Esophagus squamous epithelium (tissue), 4 donors: ENCODE data around the gene C15orf61.

Experiments
- POLR2A ChIP-seq, 4 donors: fragments of 450-650 bp; IDR thresholded peaks; one replicate each; pipeline ENCODE4 v1.6.1; 2017; ENCODE audit warnings: antibody characterized with exemption in 4 of 4, mild to moderate bottlenecking in 4 of 4, moderate library complexity in 3 of 4
- TF ChIP-seq, protein P1 (sequence below), 6 experiments: fragments of 450-650 bp in 4 of 6; fragments of 200-600 bp in 2 of 6; sonication (generic) in 2 of 6; IDR thresholded peaks; one replicate each; pipeline ENCODE4 v1.5.1; 2016 to 2019; ENCODE audit warnings: antibody characterized with exemption in 6 of 6, mild to moderate bottlenecking in 4 of 6, moderate library complexity in 4 of 6

DNA sequence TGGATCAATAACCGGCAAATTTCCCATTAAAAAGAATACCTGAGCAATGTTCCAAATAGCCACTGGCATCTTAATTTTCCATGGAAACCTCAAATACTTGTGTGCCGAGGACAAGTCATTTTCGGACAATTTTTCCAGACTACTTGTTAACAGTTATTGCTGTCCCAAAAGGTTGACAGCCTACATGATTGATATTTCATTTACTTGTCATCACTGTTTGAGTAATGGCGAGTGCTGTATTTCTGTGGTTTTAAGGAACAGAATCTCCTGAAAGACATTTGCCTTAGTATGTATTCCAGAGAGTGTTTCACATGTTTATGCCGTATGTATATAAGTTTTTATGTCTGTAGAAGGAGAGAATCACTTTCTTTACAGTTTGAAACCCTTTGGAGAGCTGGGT is 58.2 kb downstream of the C15orf61 start:
- TF ChIP-seq, protein P1, sequence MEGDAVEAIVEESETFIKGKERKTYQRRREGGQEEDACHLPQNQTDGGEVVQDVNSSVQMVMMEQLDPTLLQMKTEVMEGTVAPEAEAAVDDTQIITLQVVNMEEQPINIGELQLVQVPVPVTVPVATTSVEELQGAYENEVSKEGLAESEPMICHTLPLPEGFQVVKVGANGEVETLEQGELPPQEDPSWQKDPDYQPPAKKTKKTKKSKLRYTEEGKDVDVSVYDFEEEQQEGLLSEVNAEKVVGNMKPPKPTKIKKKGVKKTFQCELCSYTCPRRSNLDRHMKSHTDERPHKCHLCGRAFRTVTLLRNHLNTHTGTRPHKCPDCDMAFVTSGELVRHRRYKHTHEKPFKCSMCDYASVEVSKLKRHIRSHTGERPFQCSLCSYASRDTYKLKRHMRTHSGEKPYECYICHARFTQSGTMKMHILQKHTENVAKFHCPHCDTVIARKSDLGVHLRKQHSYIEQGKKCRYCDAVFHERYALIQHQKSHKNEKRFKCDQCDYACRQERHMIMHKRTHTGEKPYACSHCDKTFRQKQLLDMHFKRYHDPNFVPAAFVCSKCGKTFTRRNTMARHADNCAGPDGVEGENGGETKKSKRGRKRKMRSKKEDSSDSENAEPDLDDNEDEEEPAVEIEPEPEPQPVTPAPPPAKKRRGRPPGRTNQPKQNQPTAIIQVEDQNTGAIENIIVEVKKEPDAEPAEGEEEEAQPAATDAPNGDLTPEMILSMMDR (IDR thresholded peaks at IDR 0.05): no peak
- no peak for TF ChIP-seq POLR2A (IDR thresholded peaks at IDR 0.05)
